ENCODE results near the gene PPP1R3F.

The PPP1R3F gene

DNA sequence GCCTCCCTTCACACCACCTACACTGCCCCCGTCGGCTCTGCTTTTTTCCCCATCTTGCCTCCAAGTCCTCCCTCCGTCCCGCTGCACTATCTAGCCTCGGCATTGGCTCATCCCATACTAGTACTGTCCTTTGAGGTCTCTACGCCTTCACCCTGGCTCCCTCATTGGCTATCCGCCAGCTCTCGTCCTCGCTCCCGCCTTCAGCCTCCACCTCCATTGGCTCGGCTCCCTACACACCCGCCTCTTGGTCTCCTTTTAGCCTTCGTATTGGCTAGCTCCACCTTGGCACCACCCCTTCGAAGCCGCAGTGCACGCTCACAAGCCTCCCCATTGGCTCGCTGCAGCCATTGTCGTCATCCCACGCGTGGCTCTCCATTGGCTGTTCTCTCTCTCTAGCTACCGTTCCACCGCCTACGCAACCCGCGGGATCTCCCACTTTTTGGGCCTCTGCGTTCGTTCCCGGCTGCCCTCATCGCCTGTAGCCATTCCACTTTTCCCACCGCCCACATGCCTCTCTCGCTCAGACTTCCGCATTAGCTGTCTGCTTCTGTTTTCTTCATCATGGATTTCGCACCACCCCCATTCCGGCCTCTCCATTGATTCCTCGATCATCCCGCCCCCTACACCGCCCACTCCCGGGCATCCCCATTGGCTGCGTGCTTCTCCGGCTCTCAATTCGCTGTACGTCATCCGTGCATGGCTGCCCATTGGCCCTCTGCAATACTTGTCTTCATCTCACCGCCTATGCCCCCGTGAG lies 405 bp upstream of the PPP1R3F start:
- H3K36me3 ChIP-seq (ENCODE audit: control insufficient read depth, insufficient read depth, low read length), result no peaks in the 10 kb centered on the region
- peak overlapping the region; percentile 66 for H3K4me2 ChIP-seq (ENCODE audit: low read length)
- no peaks in the 10 kb centered on the region for H3K79me2 ChIP-seq
- peak overlapping the region; percentile 99 for H3K27ac ChIP-seq
- H3K4me3 ChIP-seq (ENCODE audit: low read depth, low read length), result peak overlapping the region; percentile 81
- no peaks in the 10 kb centered on the region for H3K27me3 ChIP-seq (ENCODE audit: control insufficient read depth, insufficient read depth, low read length)
- TF ChIP-seq, protein P1, sequence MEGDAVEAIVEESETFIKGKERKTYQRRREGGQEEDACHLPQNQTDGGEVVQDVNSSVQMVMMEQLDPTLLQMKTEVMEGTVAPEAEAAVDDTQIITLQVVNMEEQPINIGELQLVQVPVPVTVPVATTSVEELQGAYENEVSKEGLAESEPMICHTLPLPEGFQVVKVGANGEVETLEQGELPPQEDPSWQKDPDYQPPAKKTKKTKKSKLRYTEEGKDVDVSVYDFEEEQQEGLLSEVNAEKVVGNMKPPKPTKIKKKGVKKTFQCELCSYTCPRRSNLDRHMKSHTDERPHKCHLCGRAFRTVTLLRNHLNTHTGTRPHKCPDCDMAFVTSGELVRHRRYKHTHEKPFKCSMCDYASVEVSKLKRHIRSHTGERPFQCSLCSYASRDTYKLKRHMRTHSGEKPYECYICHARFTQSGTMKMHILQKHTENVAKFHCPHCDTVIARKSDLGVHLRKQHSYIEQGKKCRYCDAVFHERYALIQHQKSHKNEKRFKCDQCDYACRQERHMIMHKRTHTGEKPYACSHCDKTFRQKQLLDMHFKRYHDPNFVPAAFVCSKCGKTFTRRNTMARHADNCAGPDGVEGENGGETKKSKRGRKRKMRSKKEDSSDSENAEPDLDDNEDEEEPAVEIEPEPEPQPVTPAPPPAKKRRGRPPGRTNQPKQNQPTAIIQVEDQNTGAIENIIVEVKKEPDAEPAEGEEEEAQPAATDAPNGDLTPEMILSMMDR (IDR thresholded peaks at IDR 0.05), result no peak
- peaks cover 19% of the 10 kb centered on the region for H3K4me1 ChIP-seq
- no peak overlapping the region for H3K9ac ChIP-seq
- H2AFZ ChIP-seq, result peak overlapping the region; percentile 88
- no peaks in the 10 kb centered on the region for H3K9me3 ChIP-seq (ENCODE audit: control insufficient read depth, low read length)

DNA sequence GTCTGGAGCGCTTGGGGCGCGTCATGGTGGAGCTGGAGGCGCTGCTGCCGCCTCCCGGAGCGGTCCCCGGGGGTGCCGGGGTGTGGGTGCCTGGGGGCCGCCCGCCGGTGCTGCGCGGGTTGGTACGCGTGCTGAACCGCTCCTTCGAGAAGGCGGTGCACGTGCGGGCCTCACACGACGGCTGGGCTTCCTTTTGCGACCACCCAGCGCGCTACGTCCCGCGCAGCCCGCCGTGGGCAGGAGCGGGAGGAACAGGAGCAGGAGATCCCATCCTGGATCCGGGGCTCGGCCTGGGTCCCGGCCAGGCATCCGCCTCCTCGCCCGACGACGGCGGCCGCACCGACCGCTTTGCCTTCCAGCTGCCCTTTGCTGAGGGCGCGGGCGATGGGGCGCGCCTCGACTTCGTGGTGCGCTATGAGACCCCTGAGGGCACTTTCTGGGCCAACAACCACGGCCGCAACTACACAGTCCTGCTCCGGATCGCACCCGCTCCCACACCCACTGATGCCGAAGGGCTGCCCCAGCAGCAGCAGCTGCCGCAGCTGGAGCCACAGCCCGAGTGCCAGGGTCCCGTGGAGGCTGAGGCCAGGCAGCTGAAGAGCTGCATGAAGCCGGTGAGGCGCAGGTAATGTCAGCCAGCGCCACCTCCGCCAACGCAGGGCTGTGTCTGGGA lies 792 bp downstream of the PPP1R3F start:
- Histone ChIP-seq H3K9ac (no peak overlapping the region), H3K36me3 (ENCODE audit: control insufficient read depth, insufficient read depth, low read length) (no peaks in the 10 kb centered on the region), H3K4me1 (peaks cover 19% of the 10 kb centered on the region), H3K9me3 (ENCODE audit: control insufficient read depth, low read length) (no peaks in the 10 kb centered on the region), H2AFZ (peak overlapping the region; percentile 69), H3K4me3 (ENCODE audit: low read depth, low read length) (peak overlapping the region; percentile 52), H3K79me2 (no peaks in the 10 kb centered on the region), H3K27ac (peak overlapping the region; percentile 99), H3K4me2 (ENCODE audit: low read length) (peak overlapping the region; percentile 69), H3K27me3 (ENCODE audit: control insufficient read depth, insufficient read depth, low read length) (no peaks in the 10 kb centered on the region)
- TF ChIP-seq, protein P1 (IDR thresholded peaks at IDR 0.05), result no peak

DNA sequence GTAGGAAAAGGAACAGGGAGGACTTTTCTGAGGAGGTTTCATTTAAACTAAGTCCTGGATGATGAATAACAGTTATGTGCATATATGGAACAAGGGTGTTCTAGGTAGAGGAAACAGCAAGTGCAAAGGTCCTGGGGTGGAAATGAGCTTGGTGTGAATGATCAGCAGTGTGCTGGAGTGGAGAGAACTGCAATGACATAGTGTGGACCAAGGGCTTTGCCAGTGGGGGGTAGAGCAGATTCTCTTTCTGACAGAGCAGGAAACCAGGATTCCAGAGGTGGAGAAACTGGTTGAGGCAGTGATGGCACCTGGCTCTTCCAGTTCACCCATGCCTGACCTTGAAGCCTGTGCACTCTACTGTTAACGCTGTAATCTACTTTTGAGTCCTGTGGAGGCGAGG lies 1.7 kb downstream of the PPP1R3F start:
- H3K27me3 ChIP-seq (ENCODE audit: control insufficient read depth, insufficient read depth, low read length), result no peaks in the 10 kb centered on the region
- no peak overlapping the region for H3K9ac ChIP-seq
- no peaks in the 10 kb centered on the region for H3K36me3 ChIP-seq (ENCODE audit: control insufficient read depth, insufficient read depth, low read length)
- H3K4me2 ChIP-seq (ENCODE audit: low read length), result peak overlapping the region; percentile 69
- no peaks in the 10 kb centered on the region for H3K9me3 ChIP-seq (ENCODE audit: control insufficient read depth, low read length)
- H3K79me2 ChIP-seq, result no peaks in the 10 kb centered on the region
- TF ChIP-seq, protein P1 (IDR thresholded peaks at IDR 0.05), result no peak
- no peak overlapping the region for H3K27ac ChIP-seq
- no peak overlapping the region for H2AFZ ChIP-seq
- H3K4me1 ChIP-seq, result peaks cover 19% of the 10 kb centered on the region
- H3K4me3 ChIP-seq (ENCODE audit: low read depth, low read length), result peak overlapping the region; percentile 52

DNA sequence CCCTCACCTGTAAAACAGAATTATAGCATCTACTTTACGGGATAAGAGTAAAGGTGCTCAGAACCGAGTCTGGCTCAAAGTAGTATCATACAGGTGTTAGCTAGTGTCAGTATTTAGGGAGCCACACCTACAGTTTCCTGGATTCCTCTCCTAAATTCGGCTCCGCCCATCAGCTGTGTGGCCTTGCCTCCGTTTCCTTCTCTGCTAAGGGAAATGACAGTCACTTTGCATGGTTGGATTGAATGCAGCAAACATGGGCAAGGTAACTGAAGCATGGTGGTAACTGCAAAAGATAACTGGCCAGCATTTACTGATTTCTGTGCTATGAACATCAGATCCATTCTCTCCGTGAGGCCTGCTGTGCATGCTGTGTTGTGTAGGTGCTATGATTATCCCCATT lies 2.8 kb downstream of the PPP1R3F start:
- H3K4me3 ChIP-seq (ENCODE audit: low read depth, low read length), result no peak overlapping the region

More for the DNA sequence above, 2.8 kb downstream of the PPP1R3F start:
- no peaks in the 10 kb centered on the region for H3K36me3 ChIP-seq (ENCODE audit: control insufficient read depth, insufficient read depth, low read length)
- H3K4me1 ChIP-seq, result peaks cover 24% of the 10 kb centered on the region
- H3K4me2 ChIP-seq (ENCODE audit: low read length), result peak overlapping the region; percentile 69
- TF ChIP-seq, protein P1 (IDR thresholded peaks at IDR 0.05), result no peak
- H3K27ac ChIP-seq, result no peak overlapping the region
- H3K27me3 ChIP-seq (ENCODE audit: control insufficient read depth, insufficient read depth, low read length), result no peaks in the 10 kb centered on the region
- H3K9ac ChIP-seq, result no peak overlapping the region
- H3K79me2 ChIP-seq, result no peaks in the 10 kb centered on the region
- H3K9me3 ChIP-seq (ENCODE audit: control insufficient read depth, low read length), result no peaks in the 10 kb centered on the region
- H2AFZ ChIP-seq, result no peak overlapping the region
